Activated CD8-positive, alpha-beta memory T cell treated with anti-CD3 and anti-CD28 coated beads for 4 hours (primary cell): Measurements from ENCODE around the gene KDM4C.
"Not testable (repeated sequence)": the region's sequence is repeated elsewhere in the genome, so short reads cannot be mapped to it uniquely, and the experiment has no call there.

ENCODE experiments used
- DNase-seq, 2 donors: peaks; one replicate each; pipeline ENCODE4 v3.0.0-alpha.2; 2020; ENCODE audit warnings: low read depth in 2 of 2

The KDM4C gene

DNA sequence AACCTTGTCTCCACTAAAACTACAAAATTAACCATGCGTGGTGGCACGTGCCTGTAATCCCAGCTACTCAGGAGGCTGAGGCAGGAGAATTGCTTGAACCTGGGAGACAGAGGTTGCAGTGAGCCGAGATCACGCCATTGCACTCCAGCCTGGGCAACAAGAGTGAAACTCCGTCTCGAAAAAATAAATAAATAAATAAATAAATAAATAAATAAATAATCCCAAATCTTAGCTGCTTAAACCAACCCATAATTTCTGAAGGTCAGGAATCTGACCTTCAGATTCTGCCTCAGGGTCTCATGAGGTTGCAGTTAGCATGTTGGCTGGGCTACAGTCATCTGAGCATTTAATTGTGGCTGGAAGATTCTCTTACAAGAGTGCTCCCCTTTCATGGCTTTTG, 48.5 kb downstream of the KDM4C start:
- not testable (repeated sequence) for DNase-seq

DNA sequence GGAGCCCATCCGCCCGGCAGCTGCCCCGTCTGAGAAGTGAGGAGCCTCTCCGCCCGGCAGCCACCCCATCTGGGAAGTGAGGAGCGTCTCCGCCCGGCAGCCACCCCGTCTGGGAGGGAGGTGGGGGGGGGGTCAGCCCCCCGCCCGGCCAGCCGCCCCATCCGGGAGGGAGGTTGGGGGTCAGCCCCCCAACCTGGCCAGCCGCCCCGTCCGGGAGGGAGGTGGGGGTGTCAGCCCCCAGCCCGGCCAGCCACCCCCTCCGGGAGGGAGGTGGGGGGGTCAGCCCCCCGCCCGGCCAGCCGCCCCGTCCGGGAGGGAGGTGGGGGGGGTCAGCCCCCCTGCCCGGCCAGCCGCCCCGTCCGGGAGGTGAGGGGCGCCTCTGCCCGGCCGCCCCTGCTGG, 49.9 kb downstream of the KDM4C start:
- DNase-seq, result not testable (repeated sequence)

DNA sequence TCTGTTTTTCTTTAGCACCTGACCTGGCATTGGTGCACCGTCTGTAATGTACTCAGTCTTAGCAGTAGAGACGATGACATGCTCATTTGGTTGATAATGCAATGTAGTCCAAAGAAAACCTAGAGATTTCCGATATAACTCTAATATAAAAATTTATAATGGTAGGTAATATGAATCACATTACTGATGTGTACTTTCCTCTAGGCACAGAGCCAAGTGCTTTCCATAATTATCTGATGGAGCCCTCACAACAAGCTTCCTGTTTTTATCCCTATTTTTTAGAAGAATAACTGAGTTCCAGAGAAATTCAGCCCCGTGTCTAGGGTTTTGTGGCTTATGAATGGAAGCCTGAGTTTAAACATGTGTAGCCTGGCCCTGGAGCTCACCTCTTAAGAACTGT, 53.7 kb downstream of the KDM4C start:
- no peak for DNase-seq

DNA sequence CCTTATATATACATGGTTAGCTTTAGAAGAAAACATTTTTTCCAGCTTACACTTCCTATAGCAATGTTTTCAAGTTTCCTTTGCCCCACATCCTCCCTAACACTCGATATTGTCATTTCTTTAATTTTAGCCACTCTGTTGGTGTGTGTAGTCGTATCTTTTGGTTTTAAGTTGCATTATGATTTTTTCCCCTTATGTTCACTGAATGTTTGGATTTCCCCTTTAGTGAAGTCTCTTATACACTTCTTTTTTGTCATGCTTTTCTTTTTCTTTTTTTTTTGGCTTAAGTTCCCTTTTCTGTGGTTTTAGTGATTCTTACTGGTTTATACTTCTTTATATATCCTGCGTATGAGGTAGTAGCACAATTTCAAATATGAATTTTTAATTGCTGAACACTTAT, 58.8 kb downstream of the KDM4C start:
- DNase-seq, result no peak

DNA sequence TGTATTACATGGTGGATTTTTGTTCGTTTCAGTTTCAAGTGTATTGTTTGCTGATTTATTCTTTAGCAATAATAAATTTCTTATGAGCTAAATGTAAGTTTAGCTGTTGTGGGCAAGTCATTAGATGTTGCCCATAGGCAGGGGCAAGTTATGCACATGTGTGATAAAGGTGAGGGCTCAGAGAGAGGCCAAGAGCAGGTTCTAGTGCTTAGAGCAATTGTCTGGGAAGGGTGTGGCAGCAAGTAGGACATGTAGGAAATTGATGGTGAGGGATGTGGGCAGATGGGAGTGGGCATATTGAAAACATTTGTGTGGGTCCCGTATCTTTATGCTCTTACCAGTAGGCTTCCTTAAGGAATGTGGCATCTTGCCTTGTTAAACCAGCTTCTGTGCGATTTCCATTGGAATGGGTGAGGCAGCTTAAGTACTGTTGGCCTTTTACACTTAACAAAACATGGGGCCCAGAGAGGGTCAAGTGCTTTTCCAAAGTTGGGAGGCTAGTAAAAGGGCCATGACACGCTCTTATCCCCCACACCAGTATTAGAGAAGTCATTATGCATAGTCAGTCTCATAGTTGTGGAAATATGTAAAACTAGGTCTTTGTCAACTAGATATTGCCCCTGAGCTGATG, 60.6 kb downstream of the KDM4C start:
- no peak for DNase-seq

DNA sequence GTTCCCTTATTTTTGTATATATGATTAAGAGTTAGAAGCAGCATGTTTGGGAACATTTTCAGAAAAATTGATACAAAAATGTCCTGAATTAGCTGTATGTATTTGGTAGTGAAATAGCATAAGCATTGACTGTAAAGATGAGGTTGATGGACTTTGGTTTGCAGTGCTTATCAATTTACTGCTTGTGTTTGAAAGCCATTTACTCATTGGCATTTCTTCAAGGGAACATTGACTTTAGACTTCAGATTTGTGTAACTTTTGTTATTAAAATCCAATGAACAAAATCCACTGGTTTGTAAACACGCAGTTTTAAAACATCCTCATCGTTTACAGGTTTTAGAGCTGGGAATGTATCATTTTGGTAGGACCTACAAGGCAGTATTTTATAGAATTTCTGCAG, 61.3 kb downstream of the KDM4C start:
- DNase-seq, result no peak

DNA sequence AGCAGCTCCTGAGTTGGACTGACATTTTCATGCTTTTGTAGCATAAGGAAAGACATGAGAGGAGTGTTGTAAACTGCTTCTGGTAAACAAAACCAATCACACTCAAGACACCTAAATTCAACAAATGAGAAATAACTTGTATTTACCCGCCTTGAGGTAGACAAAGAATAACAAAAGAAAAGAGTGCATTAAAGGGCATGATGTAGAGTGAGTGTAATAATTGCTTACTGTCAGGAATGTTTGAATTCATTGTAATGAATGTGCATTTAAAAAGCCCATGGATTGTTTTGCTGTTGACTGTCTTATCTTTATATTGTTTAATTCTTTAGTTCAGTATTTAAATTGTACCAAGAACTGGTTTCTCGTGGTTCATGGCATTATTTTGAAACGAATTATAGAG, 61.8 kb downstream of the KDM4C start:
- no peak for DNase-seq

DNA sequence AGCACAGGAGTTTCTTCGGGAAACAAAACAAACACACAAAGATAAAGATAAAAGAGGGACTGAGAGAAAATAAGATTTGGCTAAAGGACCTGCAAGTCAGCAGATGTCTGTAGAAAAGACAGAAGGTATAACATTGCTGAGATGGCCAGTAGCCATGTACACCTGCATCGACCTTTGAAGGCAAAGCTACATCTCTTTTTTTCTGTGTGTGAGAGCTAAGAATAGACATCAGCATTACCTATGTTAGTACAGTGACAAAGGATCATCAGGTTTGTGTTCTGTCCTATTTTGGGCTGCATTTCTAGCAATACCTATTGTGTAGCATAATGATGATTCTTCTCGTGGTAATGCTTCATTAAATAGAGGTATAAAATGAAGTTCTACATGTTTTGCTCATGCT, 64.9 kb downstream of the KDM4C start:
- no peak for DNase-seq

DNA sequence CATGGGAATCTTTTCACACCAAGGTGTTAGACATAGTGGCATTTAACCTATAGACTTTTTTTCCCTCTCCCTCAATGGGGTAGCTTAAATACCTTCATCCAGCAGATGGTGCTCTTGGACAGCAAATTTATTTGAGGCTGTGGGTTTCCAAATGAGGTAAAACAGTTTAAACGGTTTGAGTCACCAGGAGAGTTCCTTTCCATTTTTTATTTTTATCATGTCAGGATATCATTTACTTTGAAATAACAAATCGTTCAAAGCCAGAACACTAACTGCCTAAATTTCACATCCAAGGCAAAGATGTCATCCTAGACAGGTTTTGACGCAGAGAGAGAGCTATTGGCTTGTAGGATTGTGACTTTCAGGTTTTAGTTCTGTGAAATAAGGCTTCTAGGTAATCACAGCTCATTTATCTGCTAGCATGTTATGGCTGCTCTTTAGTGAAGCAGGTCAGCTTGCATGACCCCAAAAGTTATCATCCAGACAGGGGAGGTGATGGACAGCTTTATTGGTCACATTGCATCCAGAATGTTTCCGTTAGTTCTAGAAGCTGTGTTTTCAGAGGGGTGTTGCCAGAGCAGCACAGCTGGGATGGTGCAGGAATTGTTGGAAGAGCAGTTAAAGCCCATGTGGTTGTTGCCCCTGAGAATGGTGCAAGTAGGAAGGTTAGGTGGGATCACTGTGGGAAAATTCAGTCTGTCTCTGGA, 69.8 kb downstream of the KDM4C start:
- DNase-seq, result no peak

DNA sequence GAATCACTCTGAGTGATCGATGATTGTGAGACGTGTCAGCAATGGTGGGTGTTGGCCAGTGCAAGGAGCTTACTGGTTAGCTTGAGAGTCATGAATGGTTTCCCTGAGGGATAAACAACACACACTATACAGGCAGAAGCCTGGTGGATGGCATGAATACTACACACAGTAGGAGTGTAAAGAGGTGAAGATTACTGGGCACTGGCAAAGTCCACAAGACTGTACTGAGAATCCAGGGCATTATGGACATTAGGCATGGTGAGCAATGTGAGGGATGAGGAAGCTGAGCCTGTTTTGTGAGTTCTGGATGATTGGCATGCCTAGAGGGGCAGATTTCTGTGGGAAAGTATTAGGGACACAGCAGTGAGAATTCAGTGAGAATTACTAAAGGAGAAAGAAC, 71.3 kb downstream of the KDM4C start:
- DNase-seq, result no peak

DNA sequence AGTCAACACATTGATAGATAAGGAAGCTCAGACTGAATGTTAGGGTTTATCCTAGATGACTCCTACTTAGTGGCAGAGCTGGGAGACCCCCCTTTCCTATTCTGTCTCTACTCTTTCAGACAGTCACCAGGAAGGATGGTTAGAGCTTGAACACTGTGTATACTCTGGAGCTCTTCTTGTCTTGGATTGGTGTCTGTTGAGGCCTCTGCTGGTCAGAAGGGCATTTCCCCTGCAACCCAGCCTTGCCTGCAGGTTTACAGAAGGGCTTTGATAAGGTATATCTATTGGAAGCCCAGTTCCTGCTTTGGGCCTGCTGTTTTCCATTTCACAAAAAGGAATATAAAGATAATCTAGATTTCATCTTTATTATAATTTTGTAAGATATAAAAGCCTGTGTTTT, 71.8 kb downstream of the KDM4C start:
- DNase-seq, result no peak

DNA sequence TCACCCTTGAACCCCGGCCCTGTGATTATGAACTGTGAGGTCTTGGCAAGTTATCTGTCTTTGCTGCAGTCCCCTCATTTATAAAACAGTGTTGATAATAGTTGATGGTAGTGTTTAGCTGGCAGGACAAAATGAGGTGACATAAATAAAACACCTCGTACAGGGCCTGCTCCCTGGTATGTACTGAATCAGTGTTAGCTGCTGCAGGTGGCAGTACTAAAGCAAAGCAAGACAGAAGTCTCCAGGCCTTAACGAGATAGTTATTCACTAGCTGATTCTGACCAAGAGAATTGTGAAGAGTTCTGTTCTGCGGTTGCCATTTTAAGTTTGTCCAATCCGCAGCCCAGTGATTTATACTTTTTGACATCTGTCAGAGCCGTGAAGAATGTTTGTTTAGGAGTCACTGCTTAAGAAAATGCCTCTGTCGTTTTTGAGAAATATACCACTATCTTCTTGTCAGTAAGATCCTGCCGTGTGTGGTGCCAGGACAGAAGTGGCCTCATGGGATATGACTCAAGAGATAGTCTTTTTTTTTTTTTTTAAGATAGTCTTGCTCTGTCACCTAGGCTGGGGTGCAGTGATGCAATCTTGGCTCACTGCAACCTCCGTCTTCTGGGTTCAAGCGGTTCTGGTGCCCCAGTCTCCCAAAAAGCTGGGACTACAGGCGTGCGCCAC, 75.9 kb downstream of the KDM4C start:
- DNase-seq, result no peak

DNA sequence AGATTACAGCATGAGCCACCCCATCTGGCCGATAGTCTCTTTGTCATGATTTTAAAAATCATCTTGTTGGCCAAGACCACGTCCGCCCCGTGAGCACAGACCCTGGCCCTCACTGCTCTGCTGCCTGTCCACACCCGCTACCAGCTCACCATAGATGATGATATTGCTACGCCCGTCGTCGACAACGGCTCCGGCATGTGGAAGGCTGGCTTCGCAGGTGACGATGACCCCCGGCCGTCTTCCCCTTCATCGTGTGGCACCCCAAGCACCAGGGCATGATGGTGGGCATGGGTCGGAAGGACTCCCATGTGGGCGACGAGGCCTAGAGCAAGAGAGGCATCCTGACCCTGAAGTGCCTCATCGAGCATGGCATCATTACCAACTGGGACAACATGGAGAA, 76.5 kb downstream of the KDM4C start:
- no peak for DNase-seq

DNA sequence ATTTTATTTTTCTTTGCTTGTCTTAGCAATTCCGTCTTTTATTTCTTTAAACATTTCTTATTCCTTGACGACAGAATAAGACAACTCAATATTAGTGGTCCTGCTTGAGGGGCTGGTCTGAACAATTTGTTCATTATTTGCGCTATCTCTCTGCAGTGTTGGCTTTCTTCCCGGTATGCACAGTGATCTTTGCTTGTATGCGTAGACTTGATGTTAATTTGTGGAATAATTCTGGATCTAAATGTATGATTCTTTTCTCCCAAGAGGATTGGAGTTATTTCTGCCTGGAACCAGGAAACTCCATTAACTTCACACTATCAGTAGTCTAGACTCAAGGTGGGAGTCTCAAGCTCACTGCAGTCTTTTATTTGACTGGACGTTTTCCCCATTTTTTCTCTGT, 80.4 kb downstream of the KDM4C start:
- DNase-seq, result no peak

DNA sequence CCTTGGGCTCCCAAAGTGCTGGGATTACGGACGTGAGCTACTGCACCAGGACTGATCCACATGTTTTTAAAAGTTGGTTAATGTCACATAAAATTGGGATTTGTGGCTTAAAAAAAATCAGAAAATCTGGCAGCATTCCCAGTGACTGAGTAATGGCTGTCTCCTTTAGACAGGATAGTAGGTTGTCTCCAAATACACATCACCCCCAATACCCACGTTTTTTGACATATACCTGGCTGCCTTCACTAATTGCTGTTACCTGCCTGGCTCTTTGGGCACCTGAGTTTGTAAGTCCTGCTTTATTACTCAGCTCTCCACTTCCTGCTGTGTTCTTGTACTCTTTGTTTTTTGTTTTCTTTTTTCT, 84.8 kb downstream of the KDM4C start:
- DNase-seq, result no peak

DNA sequence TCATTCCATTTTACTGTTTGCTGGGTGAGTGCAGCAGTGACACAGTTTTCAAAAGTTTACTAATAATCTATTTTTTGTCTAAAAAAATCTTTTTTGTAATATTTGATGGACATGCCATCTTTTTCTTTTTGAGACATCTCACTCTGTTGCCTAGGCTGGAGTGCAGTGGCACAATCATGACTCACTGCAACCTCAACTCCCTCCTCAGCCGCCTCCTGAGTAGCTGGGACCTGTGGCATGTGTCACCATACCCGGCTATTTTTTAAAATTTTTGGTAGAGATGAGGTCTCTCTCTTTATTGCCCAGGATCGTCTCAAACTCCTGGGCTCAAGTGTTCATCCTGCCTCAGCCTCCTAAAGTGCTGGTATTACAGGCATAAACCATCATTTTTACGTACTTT, 86.0 kb downstream of the KDM4C start:
- no peak for DNase-seq

DNA sequence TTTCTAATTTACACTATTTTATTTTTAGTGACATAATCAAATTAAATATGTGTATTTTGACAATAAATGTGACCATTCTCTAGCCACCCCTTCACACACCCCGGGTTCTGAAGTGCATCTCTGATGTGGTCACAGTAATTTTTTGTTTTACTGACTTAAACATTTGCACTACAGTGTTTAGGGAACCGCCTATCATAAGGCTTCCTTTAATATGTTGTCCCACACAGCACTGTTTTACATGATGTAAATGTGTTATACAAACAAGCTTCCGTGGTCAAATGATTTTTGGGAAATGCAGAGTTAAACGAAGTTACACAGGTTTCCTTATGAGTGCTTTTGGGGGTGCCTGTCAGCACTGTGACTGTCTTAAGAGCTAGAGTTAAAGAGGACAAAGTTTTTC, 86.5 kb downstream of the KDM4C start:
- no peak for DNase-seq

DNA sequence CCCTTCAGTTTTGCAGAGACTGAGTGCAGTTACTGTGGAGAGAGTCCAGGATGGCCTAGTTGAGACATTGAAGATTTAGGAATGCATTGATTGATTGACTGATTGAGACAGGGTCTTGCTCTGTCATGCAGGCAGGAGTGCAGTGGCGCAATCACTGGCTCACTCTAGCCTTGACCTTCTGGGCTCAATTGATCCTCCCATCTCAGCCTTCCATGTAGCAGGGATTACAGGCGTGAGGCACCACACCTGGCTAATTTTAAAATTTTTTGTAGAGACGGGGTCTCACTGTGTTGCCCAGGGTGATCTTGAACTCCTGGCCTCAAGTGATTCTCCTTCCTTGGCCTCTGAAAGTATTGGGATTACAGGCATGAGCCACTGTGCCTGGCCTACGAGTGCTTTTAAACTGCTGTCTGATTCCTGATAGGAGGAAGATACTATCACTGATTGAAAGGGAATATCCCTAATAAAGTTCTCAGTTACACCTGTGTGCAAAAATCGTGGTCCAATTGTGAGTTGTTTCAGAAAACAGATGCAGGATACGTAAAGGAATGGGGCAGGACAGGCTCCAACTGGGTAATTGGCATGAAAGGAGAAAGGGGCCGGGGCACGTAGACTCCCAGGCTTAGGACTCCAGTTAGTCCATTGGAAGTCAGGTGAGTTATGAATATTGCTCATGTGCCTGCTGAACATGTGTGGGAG, 87.5 kb downstream of the KDM4C start:
- DNase-seq, result no peak

DNA sequence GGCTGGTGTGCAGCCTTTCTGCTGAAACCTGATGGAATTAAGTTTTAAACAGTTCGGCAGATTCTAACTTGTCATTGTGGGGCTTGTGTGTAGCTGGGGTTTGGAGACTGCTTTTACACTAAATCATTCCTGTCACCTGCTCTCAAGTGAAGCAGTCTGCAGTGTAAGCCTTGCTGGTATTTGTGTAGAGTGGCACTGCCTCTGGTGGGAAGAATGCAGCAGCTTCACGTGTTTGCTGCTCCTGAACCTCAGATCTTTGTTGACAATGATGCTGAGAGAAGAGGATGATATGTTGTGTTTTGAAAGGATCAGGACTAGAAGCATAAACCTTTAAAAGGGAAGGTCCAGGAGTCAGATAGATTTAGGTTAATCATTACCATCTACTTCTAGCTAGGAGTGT, 88.1 kb downstream of the KDM4C start:
- DNase-seq, result no peak

DNA sequence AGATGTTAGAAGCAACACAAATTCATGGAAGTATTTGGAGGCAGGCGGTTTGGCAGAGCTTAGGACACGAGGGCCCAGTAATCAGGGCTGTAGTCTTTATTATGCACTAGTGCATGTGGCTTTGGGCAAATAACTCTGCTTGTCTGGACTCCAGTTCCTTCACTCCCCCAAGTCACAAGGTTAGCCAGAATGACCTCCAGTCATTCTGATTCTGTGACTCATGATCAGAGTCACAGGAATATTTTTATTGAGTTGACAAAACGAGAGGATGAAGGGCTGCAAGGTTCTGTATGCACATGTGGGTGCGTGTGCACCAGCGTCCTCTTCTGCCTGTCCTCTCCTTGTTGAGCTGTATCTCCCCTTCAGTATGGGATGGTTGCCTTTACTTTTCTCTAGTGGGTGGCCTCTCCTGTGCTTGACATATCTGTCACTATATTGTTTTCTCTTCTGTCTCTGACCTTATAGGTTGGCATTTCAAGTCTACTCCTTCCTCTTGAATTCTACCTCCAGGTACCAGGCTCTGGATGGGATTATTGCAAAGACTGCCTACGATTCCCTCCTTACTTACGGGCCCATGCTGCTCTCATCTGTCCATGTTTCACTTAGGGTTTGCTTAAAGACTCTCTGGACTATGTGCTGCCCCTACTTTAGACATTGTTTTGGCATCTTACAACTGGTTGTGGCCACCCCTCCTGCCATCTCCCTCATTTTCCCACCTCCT, 94.6 kb downstream of the KDM4C start:
- no peak for DNase-seq

DNA sequence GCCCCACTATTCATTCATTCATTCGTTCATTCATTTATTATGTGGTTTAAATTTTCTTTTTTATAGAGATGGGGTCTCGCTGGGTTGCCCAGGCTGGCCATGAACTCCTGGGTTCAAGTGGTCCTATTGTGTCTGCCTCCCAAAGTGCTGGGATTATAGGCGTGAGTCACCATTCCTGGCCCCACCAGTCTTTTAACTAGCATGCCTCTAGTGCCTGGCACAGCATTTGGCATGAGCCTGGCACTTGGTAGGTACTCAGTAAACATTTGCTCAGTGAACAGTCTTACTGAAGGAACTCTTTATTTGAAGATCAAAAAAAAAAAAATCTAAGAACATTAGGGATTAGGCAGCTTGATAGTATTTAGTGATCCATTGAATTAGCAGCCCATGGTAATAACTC, 98.1 kb downstream of the KDM4C start:
- no peak for DNase-seq

DNA sequence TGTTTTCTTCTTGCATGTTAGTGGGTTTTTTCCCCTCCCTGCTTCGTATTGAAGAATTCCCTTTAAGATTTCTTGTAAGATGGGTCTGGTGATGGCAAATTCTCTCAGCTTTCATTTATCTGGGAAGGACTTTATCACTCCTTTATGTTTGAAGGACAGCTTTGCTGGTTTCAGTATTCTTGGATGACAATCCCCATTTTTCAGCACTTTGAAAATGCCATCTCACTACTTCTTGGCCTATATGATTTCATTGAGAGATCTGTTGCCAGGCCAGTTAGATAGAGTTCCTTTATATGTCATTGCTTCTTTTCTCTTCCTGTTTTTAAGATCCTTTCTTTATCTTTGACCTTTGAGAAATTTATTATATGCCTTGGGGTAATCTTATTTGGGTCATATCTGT, 106.3 kb downstream of the KDM4C start:
- no peak for DNase-seq
